Activated CD8-positive, alpha-beta T cell treated with anti-CD3 and anti-CD28 coated beads for 36 hours (primary cell): ENCODE measurements around the gene ADAM15. TPM values are rescaled to one million over a fixed set of nuclear protein-coding genes. Genes with fewer than 3 reads are reported as not detected.

ENCODE experiments used
- ATAC-seq: fragments of 200-7000 bp; cut with Tn5 transposase; one replicate; pipeline ENCODE4 v1.10.0; 2021; ENCODE audit warnings: mild to moderate bottlenecking, moderate library complexity
- CTCF ChIA-PET: fragments of 350-600 bp; sonication (Branson Sonifier 250); formaldehyde crosslinking; loops from one replicate; lab custom pipeline; 2021; ENCODE audit warnings: antibody characterized with exemption; lab: Charles Lee
- POLR2A ChIA-PET: fragments of 350-600 bp; sonication (Branson Sonifier 250); formaldehyde crosslinking; loops from one replicate; lab custom pipeline; 2021; ENCODE audit warnings: antibody characterized with exemption; lab: Charles Lee
- DNase-seq: peaks from one replicate; pipeline ENCODE4 v3.0.0-alpha.2; 2020
- H3K27ac Mint-ChIP-seq: one replicate; pipeline ENCODE4 v1.8.0; 2021; ENCODE audit warnings: mild to moderate bottlenecking, mixed read lengths
- H3K27me3 Mint-ChIP-seq: one replicate; pipeline ENCODE4 v1.8.0; 2021; ENCODE audit warnings: mixed read lengths
- H3K36me3 Mint-ChIP-seq: one replicate; pipeline ENCODE4 v1.8.0; 2021; ENCODE audit warnings: low read depth, mixed read lengths
- H3K4me1 Mint-ChIP-seq: one replicate; pipeline ENCODE4 v1.8.0; 2021; ENCODE audit warnings: low read depth, mixed read lengths
- H3K4me3 Mint-ChIP-seq: one replicate; pipeline ENCODE4 v1.8.0; 2021; ENCODE audit warnings: mild to moderate bottlenecking, moderate library complexity, mixed read lengths
- H3K9me3 Mint-ChIP-seq: one replicate; pipeline ENCODE4 v1.8.0; 2021; ENCODE audit warnings: mixed read lengths
- intact Hi-C: fragments of 100-400 bp; cut with micrococcal nuclease; formaldehyde crosslinking; loops from one replicate; pipeline ENCODE4 v1.10.0; 2022
- total RNA-seq, 2 experiments: library from RNA; stranded (reverse); gene quantifications; one replicate each; pipeline ENCODE4 v1.2.3, GENCODE V29; 2021
- TF ChIP-seq, protein P1 (sequence below): fragments of 200-600 bp; IDR thresholded peaks from one replicate; pipeline ENCODE4 v1.8.0; 2022; ENCODE audit warnings: antibody characterized with exemption, mild to moderate bottlenecking

The ADAM15 gene
- total RNA-seq, 2 experiments from 2014 or later: 36.4 to 37.2 TPM

DNA sequence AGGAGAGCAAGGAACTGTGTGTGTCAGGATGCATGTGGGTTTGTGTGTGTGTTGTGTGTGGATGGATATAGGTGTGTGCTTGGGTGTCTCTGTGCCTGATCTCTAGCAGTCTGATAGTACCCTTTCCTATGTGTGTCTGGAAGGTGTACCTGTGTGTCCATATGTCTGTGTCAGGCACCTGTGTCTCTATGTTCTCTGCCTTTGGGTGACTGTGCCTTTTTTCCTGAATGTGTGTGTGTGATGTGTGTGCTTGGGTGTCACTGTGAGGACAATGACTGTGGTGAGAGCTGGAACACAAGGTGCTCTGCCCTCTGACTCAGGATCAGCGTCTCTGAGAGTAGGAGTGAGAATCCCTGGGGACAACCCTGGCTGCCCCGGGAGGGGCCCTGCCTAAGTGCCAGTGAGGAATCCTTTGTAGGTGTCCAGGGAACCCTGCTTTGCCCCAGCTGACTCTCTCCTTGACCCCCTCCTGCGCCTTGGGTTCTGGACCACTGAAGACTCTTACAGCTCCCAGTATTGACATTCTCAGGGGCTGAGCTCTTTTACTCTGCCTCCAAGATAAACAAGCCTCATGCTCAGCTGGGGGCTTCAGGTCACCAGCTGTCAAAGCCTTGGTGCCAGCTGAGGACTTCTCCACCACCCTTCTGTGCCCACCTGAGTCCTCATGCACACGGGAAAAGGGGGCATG, 26.8 kb downstream of the ADAM15 start:
- Mint-ChIP-seq H3K27ac (no peak overlapping the region), H3K36me3 (no peaks in the 10 kb centered on the region), H3K4me3 (no peak overlapping the region), H3K9me3 (no peaks in the 10 kb centered on the region), H3K4me1 (peaks cover 32% of the 10 kb centered on the region), H3K27me3 (peaks cover 26% of the 10 kb centered on the region)
- ChIA-PET POLR2A (interaction anchor here (1.1 to 1.6 kb wide), 3 partner anchors 13 to 30 kb away, joined by 3 to 5 read pairs (median 3); partner anchors contain the start of gene EFNA4), CTCF (interaction anchor here (1.5 to 12.6 kb wide), 4 partner anchors 13 to 95 kb away, joined by 6 to 124 read pairs (median 11); partner anchors contain the start of genes EFNA4 and KRTCAP2)
- intact Hi-C loops: no loop called here
- ATAC-seq (no peak), DNase-seq (no peak)
- TF ChIP-seq, protein P1, sequence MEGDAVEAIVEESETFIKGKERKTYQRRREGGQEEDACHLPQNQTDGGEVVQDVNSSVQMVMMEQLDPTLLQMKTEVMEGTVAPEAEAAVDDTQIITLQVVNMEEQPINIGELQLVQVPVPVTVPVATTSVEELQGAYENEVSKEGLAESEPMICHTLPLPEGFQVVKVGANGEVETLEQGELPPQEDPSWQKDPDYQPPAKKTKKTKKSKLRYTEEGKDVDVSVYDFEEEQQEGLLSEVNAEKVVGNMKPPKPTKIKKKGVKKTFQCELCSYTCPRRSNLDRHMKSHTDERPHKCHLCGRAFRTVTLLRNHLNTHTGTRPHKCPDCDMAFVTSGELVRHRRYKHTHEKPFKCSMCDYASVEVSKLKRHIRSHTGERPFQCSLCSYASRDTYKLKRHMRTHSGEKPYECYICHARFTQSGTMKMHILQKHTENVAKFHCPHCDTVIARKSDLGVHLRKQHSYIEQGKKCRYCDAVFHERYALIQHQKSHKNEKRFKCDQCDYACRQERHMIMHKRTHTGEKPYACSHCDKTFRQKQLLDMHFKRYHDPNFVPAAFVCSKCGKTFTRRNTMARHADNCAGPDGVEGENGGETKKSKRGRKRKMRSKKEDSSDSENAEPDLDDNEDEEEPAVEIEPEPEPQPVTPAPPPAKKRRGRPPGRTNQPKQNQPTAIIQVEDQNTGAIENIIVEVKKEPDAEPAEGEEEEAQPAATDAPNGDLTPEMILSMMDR: no peak

GRCh38 chr1:155078469-155079209, 27.5 kb downstream of the ADAM15 start, which contains the start of gene EFNA3:
EFNA3 (plus strand) TSS chr1:155078837; CDS start chr1:155078942, 105 bp downstream.
- TF ChIP-seq, protein P1: no peak
- ChIA-PET CTCF (interaction anchor here (0.9 to 12.6 kb wide), 5 partner anchors 13 to 94 kb away, joined by 3 to 124 read pairs (median 6); partner anchors contain the start of genes EFNA4 and KRTCAP2), POLR2A (interaction anchor here (0.8 to 1.8 kb wide), 6 partner anchors 11 to 61 kb away, joined by 3 to 6 read pairs (median 4); no protein-coding TSS in a partner anchor)
- H3K9me3 Mint-ChIP-seq: no peaks in the 10 kb centered on the region
- peak within 1 kb of the TSS; percentile 55 for H3K4me3 Mint-ChIP-seq
- H3K27me3 Mint-ChIP-seq: peaks cover 34% of the 10 kb centered on the region
- H3K36me3 Mint-ChIP-seq: no peaks in the 10 kb centered on the region
- no peak within 1 kb of the TSS for H3K27ac Mint-ChIP-seq
- peaks cover 28% of the 10 kb centered on the region for H3K4me1 Mint-ChIP-seq
- peak; percentile 57 for ATAC-seq
- intact Hi-C loops: no loop called here
- DNase-seq: peak; percentile 72

DNA sequence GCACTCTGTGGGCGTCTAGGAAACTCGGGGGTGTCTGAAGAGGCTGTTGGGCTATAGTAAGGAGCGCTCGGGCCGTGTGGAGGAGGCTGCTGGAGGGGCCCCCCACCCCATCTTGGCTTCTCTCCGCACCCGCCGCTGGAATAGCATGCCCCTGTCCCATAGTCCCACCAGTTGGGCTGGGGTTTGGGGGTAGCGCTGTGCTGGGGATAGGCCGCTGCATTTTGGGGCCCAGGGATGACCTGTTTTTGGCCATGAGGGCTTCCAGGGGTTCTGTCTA, 28.0 kb downstream of the ADAM15 start:
- H3K36me3 Mint-ChIP-seq: no peaks in the 10 kb centered on the region
- no peak overlapping the region for H3K27ac Mint-ChIP-seq
- H3K9me3 Mint-ChIP-seq: no peaks in the 10 kb centered on the region
- TF ChIP-seq, protein P1: no peak
- ChIA-PET POLR2A (interaction anchor here (0.8 to 1.8 kb wide), 4 partner anchors 12 to 62 kb away, joined by 3 to 6 read pairs (median 4); no protein-coding TSS in a partner anchor), CTCF (interaction anchor here (0.9 to 12.6 kb wide), 5 partner anchors 12 to 94 kb away, joined by 3 to 124 read pairs (median 6); partner anchors contain the start of genes EFNA4 and KRTCAP2)
- intact Hi-C loops: no loop called here
- peak overlapping the region; percentile 55 for H3K4me3 Mint-ChIP-seq
- no peak for ATAC-seq
- H3K27me3 Mint-ChIP-seq: peaks cover 39% of the 10 kb centered on the region
- no peak for DNase-seq
- H3K4me1 Mint-ChIP-seq: peaks cover 27% of the 10 kb centered on the region

GRCh38 chr1:155079487-155080311, 28.6 kb downstream of the ADAM15 start:
- intact Hi-C loops: no loop called here
- Mint-ChIP-seq H3K27ac (no peak overlapping the region), H3K36me3 (no peaks in the 10 kb centered on the region), H3K27me3 (peaks cover 44% of the 10 kb centered on the region), H3K4me3 (peak overlapping the region; percentile 55), H3K9me3 (no peaks in the 10 kb centered on the region), H3K4me1 (peaks cover 30% of the 10 kb centered on the region)
- ATAC-seq: no peak
- ChIA-PET POLR2A (interaction anchor here (0.6 to 1.9 kb wide), 8 partner anchors 9 to 76 kb away, joined by 3 to 7 read pairs (median 4); partner anchors contain the start of gene ADAM15), CTCF (interaction anchor here (0.9 to 12.6 kb wide), 7 partner anchors 8 to 93 kb away, joined by 3 to 124 read pairs (median 6); partner anchors contain the start of genes EFNA4 and KRTCAP2)
- peak; percentile 31 for DNase-seq
- TF ChIP-seq, protein P1: no peak
